Aorta (tissue), 5 donors: ENCODE measurements around the gene DNAH6. TPM values are rescaled to one million over a fixed set of nuclear protein-coding genes. Genes with fewer than 3 reads are reported as not detected.
A peak's percentile ranks its signal among the peaks of the same experiment; 100 is the strongest.

ENCODE experiments used
- ATAC-seq: fragments of 200-7000 bp; cut with Tn5 transposase; one replicate; pipeline ENCODE4 v1.9.1; 2022; ENCODE audit warnings: moderate library complexity; ENCODE audit not compliant: low FRiP score
- DNase-seq, 2 donors: peaks; one replicate each; pipeline ENCODE4 v3.0.0-alpha.2; 2020
- H3K27ac ChIP-seq, 2 donors: one replicate each; pipeline ENCODE4 v1.5.1; 2013; ENCODE audit warnings: low read length in 2 of 2, mild to moderate bottlenecking in 2 of 2, moderate library complexity in 2 of 2, control low read depth in 1 of 2, inconsistent platforms in 1 of 2, low read depth in 1 of 2
- H3K27me3 ChIP-seq, 2 donors: one replicate each; pipeline ENCODE4 v1.6.1; 2013; ENCODE audit warnings: control low read depth in 1 of 2, low read length in 1 of 2, mild to moderate bottlenecking in 1 of 2, moderate library complexity in 1 of 2; ENCODE audit not compliant: insufficient read depth in 2 of 2, control insufficient read depth in 1 of 2
- H3K36me3 ChIP-seq, 2 donors: one replicate each; pipeline ENCODE4 v1.6.1; 2013; ENCODE audit warnings: control low read depth in 1 of 2, low read length in 1 of 2, mild to moderate bottlenecking in 1 of 2; ENCODE audit not compliant: insufficient read depth in 2 of 2, control insufficient read depth in 1 of 2
- H3K4me1 ChIP-seq, 2 donors: one replicate each; pipeline ENCODE4 v1.6.1; 2013; ENCODE audit warnings: low read length in 2 of 2, control low read depth in 1 of 2, mild to moderate bottlenecking in 1 of 2, moderate library complexity in 1 of 2; ENCODE audit not compliant: insufficient read depth in 2 of 2, control insufficient read depth in 1 of 2
- H3K4me3 ChIP-seq, 2 donors: one replicate each; pipeline ENCODE4 v1.5.1; 2013; ENCODE audit warnings: low read length in 2 of 2, control low read depth in 1 of 2, mild to moderate bottlenecking in 1 of 2
- H3K9me3 ChIP-seq: one replicate; pipeline ENCODE4 v1.6.1; 2013; ENCODE audit warnings: mild to moderate bottlenecking, low read length; ENCODE audit not compliant: control insufficient read depth
- WGBS, 2 donors: extraction: QIAGEN DNeasy Blood & Tissue Kit; methylation state at CpG; one replicate each; pipeline ENCODE4 v1.1.7; 2013; 5-methylcytosine and 5-hydroxymethylcytosine counted together
- intact Hi-C, 2 donors: fragments of 100-400 bp; cut with DNase I; formaldehyde crosslinking; loops; one replicate each; pipeline versions ENCODE4 v1.14.2 to v1.15.0; 2022
- polyA plus RNA-seq, 2 donors: library from polyadenylated mRNA; stranded (reverse); fragments of 200-250 nt; gene quantifications; one replicate each; pipeline ENCODE4 v1.2.3, GENCODE V29; 2013
- total RNA-seq, 2 donors: library from RNA; stranded (reverse); fragmentation: NEBNext Ultra II Directional; extraction: Animal tissue kit (Norgen Biotek cat#: 25700); gene quantifications; one replicate each; pipeline ENCODE4 v1.2.1, GENCODE V29; 2021
- donor health status: healthy with polysubstance abuse.
- donor health status: Bipolar disorder and iron deficiency.
- donor health status: DM: no; HTN: no; CAD: no.
- donor health status: DM: no; HTN: no; CAD: no.
- donor health status: DM: yes; HTN: yes; CAD: no.

Gene DNAH6
- total and polyA plus RNA-seq, 4 donors = 0.08 to 5.0 (median 0.60) TPM

GRCh38 chr2:84703831-84704230 lies 187.5 kb downstream of the DNAH6 start:
- H3K9me3 ChIP-seq = no peaks in the 10 kb centered on the region
- H3K27ac ChIP-seq = no peak overlapping the region
- intact Hi-C loops = no loop called here
- DNase-seq (no peak), ATAC-seq (no peak)
- H3K4me3 ChIP-seq = no peak overlapping the region
- no peaks in the 10 kb centered on the region for H3K36me3 ChIP-seq
- H3K4me1 ChIP-seq = no peaks in the 10 kb centered on the region
- no peaks in the 10 kb centered on the region for H3K27me3 ChIP-seq
- WGBS, 2 donors = 78 to 82% methylated on average over 2 of the region's 2 CpGs

GRCh38 chr2:84704505-84705244 lies 188.4 kb downstream of the DNAH6 start:
- intact Hi-C loops = no loop called here
- Histone ChIP-seq H3K36me3 (no peaks in the 10 kb centered on the region), H3K27ac (no peak overlapping the region), H3K4me3 (no peak overlapping the region), H3K27me3 (no peaks in the 10 kb centered on the region), H3K4me1 (no peaks in the 10 kb centered on the region), H3K9me3 (no peaks in the 10 kb centered on the region)
- ATAC-seq = no peak
- 81 to 85% methylated on average over 6 of the region's 6 CpGs for WGBS, 2 donors
- DNase-seq = no peak

GRCh38 chr2:84705858-84706257 lies 189.6 kb downstream of the DNAH6 start:
- Histone ChIP-seq H3K9me3 (no peaks in the 10 kb centered on the region), H3K27me3 (no peaks in the 10 kb centered on the region), H3K4me3 (no peak overlapping the region), H3K27ac (no peak overlapping the region), H3K36me3 (no peaks in the 10 kb centered on the region), H3K4me1 (no peaks in the 10 kb centered on the region)
- DNase-seq (no peak), ATAC-seq (no peak)
- WGBS, 2 donors = 81 to 82% methylated on average over 2 of the region's 2 CpGs
- intact Hi-C loops = no loop called here

- Histone ChIP-seq H3K36me3 (no peaks in the 10 kb centered on the region), H3K4me3 (no peak overlapping the region), H3K4me1 (no peaks in the 10 kb centered on the region), H3K9me3 (no peaks in the 10 kb centered on the region), H3K27me3 (no peaks in the 10 kb centered on the region), H3K27ac (no peak overlapping the region)
- ATAC-seq = no peak
- intact Hi-C loops = no loop called here
- no peak for DNase-seq
These were observed 192.1 kb downstream of the DNAH6 start for GRCh38 chr2:84708442-84708841.

- no peaks in the 10 kb centered on the region for H3K4me1 ChIP-seq
- 77 to 88% methylated on average over 1 of the region's 1 CpG for WGBS, 2 donors
- no peaks in the 10 kb centered on the region for H3K27me3 ChIP-seq
- DNase-seq (no peak), ATAC-seq (no peak)
- intact Hi-C loops = no loop called here
- H3K4me3 ChIP-seq = no peak overlapping the region
- H3K36me3 ChIP-seq = no peaks in the 10 kb centered on the region
- no peak overlapping the region for H3K27ac ChIP-seq
- H3K9me3 ChIP-seq = no peaks in the 10 kb centered on the region
These were observed 195.4 kb downstream of the DNAH6 start for GRCh38 chr2:84711651-84712050.

- H3K4me1 ChIP-seq = no peaks in the 10 kb centered on the region
- no peaks in the 10 kb centered on the region for H3K27me3 ChIP-seq
- WGBS, 2 donors = 96% methylated on average over 3 of the region's 3 CpGs
- intact Hi-C loops = no loop called here
- H3K36me3 ChIP-seq = no peaks in the 10 kb centered on the region
- no peak for DNase-seq
- H3K27ac ChIP-seq = no peak overlapping the region
- ATAC-seq = no peak
- no peak overlapping the region for H3K4me3 ChIP-seq
- no peaks in the 10 kb centered on the region for H3K9me3 ChIP-seq
These were observed 197.1 kb downstream of the DNAH6 start for GRCh38 chr2:84713441-84713840.

GRCh38 chr2:84716564-84716963 lies 200.3 kb downstream of the DNAH6 start:
- H3K27me3 ChIP-seq = no peaks in the 10 kb centered on the region
- ATAC-seq (peak; percentile 24), DNase-seq (no peak)
- no peaks in the 10 kb centered on the region for H3K9me3 ChIP-seq
- intact Hi-C loops = no loop called here
- H3K36me3 ChIP-seq = no peaks in the 10 kb centered on the region
- 38 to 42% methylated on average over 2 of the region's 2 CpGs for WGBS, 2 donors
- H3K4me3 ChIP-seq = no peak overlapping the region
- H3K27ac ChIP-seq = no peak overlapping the region
- H3K4me1 ChIP-seq = no peaks in the 10 kb centered on the region

GRCh38 chr2:84717302-84717701 lies 201.0 kb downstream of the DNAH6 start:
- WGBS, 2 donors = 83 to 97% methylated on average over 1 of the region's 1 CpG
- Histone ChIP-seq H3K36me3 (no peaks in the 10 kb centered on the region), H3K4me1 (no peaks in the 10 kb centered on the region), H3K27me3 (no peaks in the 10 kb centered on the region), H3K4me3 (no peak overlapping the region), H3K9me3 (no peaks in the 10 kb centered on the region), H3K27ac (no peak overlapping the region)
- no peak for ATAC-seq
- DNase-seq = no peak
- intact Hi-C loops = no loop called here

- no peak for DNase-seq
- Histone ChIP-seq H3K27me3 (no peaks in the 10 kb centered on the region), H3K36me3 (no peaks in the 10 kb centered on the region), H3K4me3 (no peak overlapping the region), H3K9me3 (no peaks in the 10 kb centered on the region), H3K27ac (no peak overlapping the region), H3K4me1 (no peaks in the 10 kb centered on the region)
- intact Hi-C loops = no loop called here
- 79 to 89% methylated on average over 6 of the region's 6 CpGs for WGBS, 2 donors
- no peak for ATAC-seq
These were observed 203.1 kb downstream of the DNAH6 start for GRCh38 chr2:84719434-84719833.
